K562 (cell line): ENCODE data around the gene SLC25A1. TPM values are rescaled to one million over a fixed set of nuclear protein-coding genes. Genes with fewer than 3 reads are reported as not detected.
A peak's percentile ranks its signal among the peaks of the same experiment; 100 is the strongest.

ENCODE experiments used
- ATAC-seq: fragments of 200-7000 bp; cut with Tn5 transposase; 3 replicates; pipeline ENCODE4 v1.9.1; 2020; ENCODE audit warnings: moderate library complexity
- BruUV-seq: library from RNA; stranded (reverse); fragments of 400-500 nt; replicated peaks from 2 replicates; lab custom pipeline; 2021; lab: Mats Ljungman, UMichigan
- CTCF ChIA-PET: fragments of 300-600 bp; formaldehyde crosslinking; extraction: SDS; loops from one replicate; lab custom pipeline; 2021; ENCODE audit warnings: low intra/inter-chr PET ratio; lab: Yijun Ruan, JAX
- POLR2A ChIA-PET: fragments of 300-600, 350-650 bp; sonication (Branson Sonifier 250); formaldehyde crosslinking; extraction: SDS; loops from one replicate; lab custom pipeline; 2021; ENCODE audit warnings: antibody characterized with exemption, inconsistent platforms; lab: Yijun Ruan, JAX
- DNase-seq, 4 experiments: peaks; one replicate each; pipeline versions ENCODE4 v3.0.0 to v3.0.0-alpha.2; 2011 to 2018; ENCODE audit warnings: low spot score in 3 of 4, mixed read lengths in 3 of 4; ENCODE audit errors: extremely low read depth in 1 of 4
- FAIRE-seq: peaks from 2 replicates; lab custom pipeline; 2011; peaks lifted over from hg19 to GRCh38; lab: Jason Lieb, UNC
- H2AFZ ChIP-seq: 2 replicates; pipeline ENCODE4 v1.6.0; 2011; ENCODE audit warnings: low read depth, low read length, control low read depth, inconsistent platforms
- H3K27ac ChIP-seq: fragments of 200-600 bp; 3 replicates; pipeline ENCODE4 v1.8.0; 2011; ENCODE audit warnings: low read depth, mild to moderate bottlenecking, control low read depth, inconsistent platforms, low read length, moderate library complexity, mixed read lengths; ENCODE audit errors: extremely low read depth
- H3K27me3 ChIP-seq, 2 experiments: fragments of 300-600 bp in 1 of 2; 2 replicates in 1 of 2; 3 replicates in 1 of 2; pipeline versions ENCODE4 v1.6.0 to v1.8.0; 2011; ENCODE audit warnings: inconsistent platforms in 2 of 2, low read length in 2 of 2, mild to moderate bottlenecking in 1 of 2, mixed read lengths in 1 of 2, moderate library complexity in 1 of 2; ENCODE audit not compliant: control insufficient read depth in 2 of 2, insufficient read depth in 2 of 2
- H3K36me3 ChIP-seq: fragments of 300-600 bp; 3 replicates; pipeline ENCODE4 v1.8.0; 2011; ENCODE audit warnings: mild to moderate bottlenecking, low read length, inconsistent platforms; ENCODE audit not compliant: control insufficient read depth, insufficient read depth
- H3K4me1 ChIP-seq, 2 experiments: fragments of 200-600 bp in 1 of 2; replicated peaks in 1 of 2; 2 replicates in 1 of 2; 3 replicates in 1 of 2; pipeline versions ENCODE4 v1.5.1 to v1.8.0; 2011; ENCODE audit warnings: inconsistent platforms in 2 of 2, low read length in 2 of 2, mild to moderate bottlenecking in 1 of 2, mixed read lengths in 1 of 2, moderate library complexity in 1 of 2; ENCODE audit not compliant: control insufficient read depth in 2 of 2, insufficient read depth in 2 of 2
- H3K4me2 ChIP-seq: 2 replicates; pipeline ENCODE4 v1.6.1; 2011; ENCODE audit warnings: low read length, control low read depth, inconsistent platforms, mixed read lengths; ENCODE audit not compliant: insufficient read depth
- H3K4me3 ChIP-seq: fragments of 200-600 bp; sonication (generic), shearing (Covaris generic); 2 replicates; pipeline ENCODE4 v1.5.1; 2016; ENCODE audit warnings: control low read depth, inconsistent platforms
- H3K79me2 ChIP-seq: fragments of 200-600 bp; 3 replicates; pipeline ENCODE4 v1.8.0; 2011; ENCODE audit warnings: low read length, inconsistent platforms; ENCODE audit not compliant: control insufficient read depth, insufficient read depth
- H3K9ac ChIP-seq, 2 experiments: 2 replicates each; pipeline versions ENCODE4 v1.6.0 to v1.6.1; 2011; ENCODE audit warnings: low read depth in 2 of 2, low read length in 2 of 2, control low read depth in 1 of 2, inconsistent platforms in 1 of 2, mild to moderate bottlenecking in 1 of 2, mixed read lengths in 1 of 2; ENCODE audit not compliant: insufficient read depth in 1 of 2
- H3K9me1 ChIP-seq: one replicate; pipeline ENCODE4 v1.6.0; 2011; ENCODE audit warnings: inconsistent platforms, mild to moderate bottlenecking, low read length, moderate library complexity; ENCODE audit not compliant: control insufficient read depth, insufficient read depth
- H3K9me3 ChIP-seq: replicated peaks from 2 replicates; pipeline ENCODE4 v1.5.1; 2011; ENCODE audit warnings: low read depth, low read length, inconsistent platforms; ENCODE audit not compliant: control insufficient read depth, insufficient read depth
- H4K20me1 ChIP-seq: replicated peaks from 2 replicates; pipeline ENCODE4 v1.6.1; 2011; ENCODE audit warnings: low read length, inconsistent platforms, mixed read lengths; ENCODE audit not compliant: control insufficient read depth, insufficient read depth
- ARHGAP35 ChIP-seq: fragments of 450-650 bp; IDR thresholded peaks from 2 replicates; pipeline ENCODE4 v1.6.1; 2018; ENCODE audit not compliant: partially characterized antibody
- CBX3 ChIP-seq, 2 experiments: IDR thresholded peaks; 1 replicate in 1 of 2; 2 replicates in 1 of 2; pipeline ENCODE4 v1.6.1; 2012; ENCODE audit warnings: inconsistent platforms in 2 of 2, low read length in 2 of 2, borderline replicate concordance in 1 of 2, control low read depth in 1 of 2
- CTCF ChIP-seq, 3 experiments: IDR thresholded peaks in 2 of 3; conservative IDR thresholded peaks in 1 of 3; 2 replicates each; pipeline ENCODE4 v1.5.1; 2011 to 2012; ENCODE audit warnings: low read length in 3 of 3, mild to moderate bottlenecking in 3 of 3, control low read depth in 2 of 3, improper control_type of control experiment in 1 of 3, inconsistent platforms in 1 of 3, low read depth in 1 of 3, mixed read lengths in 1 of 3, moderate library complexity in 1 of 3; ENCODE audit not compliant: insufficient read depth in 2 of 3
- IRF1 ChIP-seq: sonication (generic); formaldehyde crosslinking; IDR thresholded peaks from 2 replicates; pipeline ENCODE4 v1.8.0; 2022; ENCODE audit warnings: missing genetic modification reagents, mild to moderate bottlenecking, borderline replicate concordance
- L3MBTL2 ChIP-seq: fragments of 450-650 bp; IDR thresholded peaks from 2 replicates; pipeline ENCODE4 v1.6.1; 2016; ENCODE audit warnings: mild to moderate bottlenecking, moderate library complexity
- MTF1 ChIP-seq: fragments of 250-450 bp; sonication (Bioruptor Pico); IDR thresholded peaks from 2 replicates; pipeline ENCODE4 v1.9.0; 2021; ENCODE audit warnings: moderate library complexity, mild to moderate bottlenecking, inconsistent platforms, borderline replicate concordance
- NR2C2 ChIP-seq, 2 experiments: fragments of 200-800 bp in 1 of 2; sonication (Bioruptor generic) in 1 of 2; sonication (generic) in 1 of 2; formaldehyde crosslinking in 1 of 2; IDR thresholded peaks; 2 replicates each; pipeline versions ENCODE4 v1.6.1 to v1.8.0; 2016 to 2022; ENCODE audit warnings: mild to moderate bottlenecking in 1 of 2, missing compliant biosample characterization in 1 of 2, missing genetic modification characterization in 1 of 2, missing genetic modification reagents in 1 of 2
- NR4A1 ChIP-seq, 2 experiments: fragments of 250-450 bp in 1 of 2; fragments of 450-650 bp in 1 of 2; sonication (Bioruptor Pico) in 1 of 2; IDR thresholded peaks; 2 replicates each; pipeline versions ENCODE4 v1.4.0 to v1.6.1; 2016 to 2020; ENCODE audit warnings: mild to moderate bottlenecking in 2 of 2, missing compliant biosample characterization in 1 of 2, missing genetic modification characterization in 1 of 2, moderate library complexity in 1 of 2
- ZNF175 ChIP-seq: fragments of 200-800 bp; sonication (Bioruptor generic); IDR thresholded peaks from 2 replicates; pipeline ENCODE4 v1.6.1; 2016; ENCODE audit warnings: low read depth, mild to moderate bottlenecking, missing genetic modification characterization, missing compliant biosample characterization
- ZNF277 ChIP-seq: fragments of 250-450 bp; sonication (Bioruptor Pico); IDR thresholded peaks from 2 replicates; pipeline ENCODE4 v1.8.0; 2022; ENCODE audit warnings: inconsistent platforms, mild to moderate bottlenecking, moderate library complexity, borderline replicate concordance
- WGBS: fragments of 100-300 bp; shearing (Covaris generic); methylation state at CpG from one replicate; pipeline ENCODE4 v1.1.6; 2016; ENCODE audit warnings: low coverage, mixed read lengths; ENCODE audit not compliant: insufficient coverage; ENCODE audit errors: missing lambda C conversion rate; 5-methylcytosine and 5-hydroxymethylcytosine counted together
- in situ Hi-C: fragments of 300-500 bp; cut with MboI; formaldehyde crosslinking; loops from 4 replicates; pipeline ENCODE4 v1.15.0; 2018; ENCODE audit warnings: inconsistent platforms, mixed read lengths
- intact Hi-C: fragments of 100-400 bp; cut with micrococcal nuclease; formaldehyde crosslinking; loops from 2 replicates; pipeline ENCODE4 v1.14.2; 2022
- polyA plus RNA-seq, 8 experiments: library from polyadenylated mRNA; depleted of rRNA in 4 of 8; stranded (reverse) in 5 of 8; unstranded in 3 of 8; fragments of >200 nt; fragmentation: Nextera tagmentation in 2 of 8; fragmentation: Illumina TruSeq in 1 of 8; extraction: Ambion mirVana in 2 of 8; extraction: Trizol in 1 of 8; gene quantifications; 2 replicates each; pipeline versions ENCODE4 v1.2.1 to v1.2.3, GENCODE V29; 2011 to 2014; ENCODE audit warnings: inconsistent platforms in 1 of 8, missing spikeins in 1 of 8
- total RNA-seq, 7 experiments: library from RNA; depleted of rRNA in 6 of 7; stranded (reverse); fragments of >200 nt in 6 of 7; fragmentation: Illumina TruSeq in 2 of 7; extraction: Trizol in 2 of 7; gene quantifications; 2 replicates each; pipeline versions ENCODE4 v1.2.1 to v1.2.3, GENCODE V29; 2011 to 2021; ENCODE audit warnings: low replicate concordance in 1 of 7
- TF ChIP-seq, protein P1 (sequence below): fragments of 250-450 bp; sonication (Bioruptor Pico); IDR thresholded peaks from 2 replicates; pipeline ENCODE4 v1.4.0; 2020; ENCODE audit warnings: borderline replicate concordance

The SLC25A1 gene
- total and polyA plus RNA-seq, 9 of the 15 experiments (the other 6 are each of a cell fraction or from before 2014, with no cell fraction given) = 11.0 to 408 (median 110) TPM

GRCh38 chr22:19130959-19131684 is 47.4 kb downstream of the SLC25A1 start, which contains the start of gene TSSK2:
TSSK2 (plus strand) TSS chr22:19131308; CDS start chr22:19131400, 92 bp downstream.
- Histone ChIP-seq H2AFZ (no peak within 1 kb of the TSS), H3K9me1 (peaks cover 11% of the 10 kb centered on the region), H3K9ac (peak within 1 kb of the TSS in 1 of 2 experiments; percentile 10; a peak in 2 of 4 replicates), H3K27ac (no peak within 1 kb of the TSS), H3K79me2 (no peaks in the 10 kb centered on the region), H3K27me3 (peaks cover 3 to 11% of the 10 kb centered on the region in 2 experiments; a peak in 4 of 5 replicates), H3K9me3 (no peaks in the 10 kb centered on the region), H4K20me1 (peaks cover 20% of the 10 kb centered on the region; the same call in 1 of the 2 replicates), H3K4me3 (no peak within 1 kb of the TSS), H3K4me2 (no peak within 1 kb of the TSS), H3K4me1 (peaks cover 0 to 45% of the 10 kb centered on the region in 2 experiments; a peak in 2 of 5 replicates), H3K36me3 (peaks cover 46% of the 10 kb centered on the region)
- 80% methylated on average over 27 of the region's 27 CpGs for WGBS
- ATAC-seq = no peak
- no peak for FAIRE-seq
- intact Hi-C loops = loop anchor here (10.0 kb wide), 1 partner anchor 56 kb away; no protein-coding TSS in a partner anchor
- DNase-seq = no peak
- BruUV-seq = no TSS peak
- POLR2A ChIA-PET = interaction anchor here (0.6 to 4.4 kb wide), 7 partner anchors 9 to 324 kb away, joined by 4 to 38 read pairs (median 5); partner anchors contain the start of gene ESS2
- CTCF ChIA-PET = no interaction called here
- in situ Hi-C loops = no loop called here
- TF ChIP-seq, protein P1, sequence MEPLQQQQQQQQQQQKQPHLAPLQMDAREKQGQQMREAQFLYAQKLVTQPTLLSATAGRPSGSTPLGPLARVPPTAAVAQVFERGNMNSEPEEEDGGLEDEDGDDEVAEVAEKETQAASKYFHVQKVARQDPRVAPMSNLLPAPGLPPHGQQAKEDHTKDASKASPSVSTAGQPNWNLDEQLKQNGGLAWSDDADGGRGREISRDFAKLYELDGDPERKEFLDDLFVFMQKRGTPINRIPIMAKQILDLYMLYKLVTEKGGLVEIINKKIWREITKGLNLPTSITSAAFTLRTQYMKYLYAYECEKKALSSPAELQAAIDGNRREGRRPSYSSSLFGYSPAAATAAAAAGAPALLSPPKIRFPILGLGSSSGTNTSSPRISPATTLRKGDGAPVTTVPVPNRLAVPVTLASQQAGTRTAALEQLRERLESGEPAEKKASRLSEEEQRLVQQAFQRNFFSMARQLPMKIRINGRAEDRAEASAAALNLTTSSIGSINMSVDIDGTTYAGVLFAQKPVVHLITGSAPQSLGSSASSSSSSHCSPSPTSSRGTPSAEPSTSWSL = 0 out of 2 replicates have a peak, but pooled peaks have one; percentile 44
- TF ChIP-seq CBX3 (IDR thresholded peaks at IDR 0.05; ENCODE audit: borderline replicate concordance in 1 of 2, low read length in 2 of 2) = peak in 1 of 2 experiments; percentile 17; a peak in 1 of 3 replicates
- TF ChIP-seq MTF1 = no peak
- TF ChIP-seq IRF1 (CRISPR knock-in tag) = no peak
- no peak for TF ChIP-seq ARHGAP35
- TF ChIP-seq CTCF (IDR thresholded peaks at IDR 0.05 in 2 of 3, conservative IDR thresholded peaks at IDR 0.05 in 1 of 3; ENCODE audit: insufficient read depth in 2 of 3, low read depth in 1 of 3, low read length in 3 of 3) = 0 out of 6 replicates have a peak, but pooled peaks of 1 of the 3 experiments have one; percentile 2
- no peak for TF ChIP-seq ZNF175 (CRISPR knock-in tag)
- peak; percentile 66 for TF ChIP-seq ZNF277 (CRISPR knock-in tag)
- TF ChIP-seq L3MBTL2 = no peak
- TF ChIP-seq NR4A1 (CRISPR knock-in tag; IDR thresholded peaks at IDR 0.05) = peak; percentile 27; the same call in 1 of the 2 replicates
- TF ChIP-seq NR4A1 (tag; IDR thresholded peaks at IDR 0.05) = no peak
- TF ChIP-seq NR2C2 (CRISPR knock-in tag; IDR thresholded peaks at IDR 0.05) = no peak
- TF ChIP-seq NR2C2 (tag; IDR thresholded peaks at IDR 0.05) = no peak
